Endothelial cell of umbilical vein (primary cell): Measurements from ENCODE around the gene MAFB. TPM values are rescaled to one million over a fixed set of nuclear protein-coding genes. Genes with fewer than 3 reads are reported as not detected.

Experiments
- BruUV-seq: library from RNA; stranded (reverse); fragments of 400-500 nt; replicated peaks from 2 replicates; lab custom pipeline; 2021; lab: Mats Ljungman, UMichigan
- CTCF ChIA-PET: fragments of 300-600, 350-600 bp; sonication (Branson Sonifier 250); formaldehyde crosslinking; loops from one replicate; lab custom pipeline; 2021; ENCODE audit warnings: antibody characterized with exemption, inconsistent platforms; lab: Charles Lee
- POLR2A ChIA-PET: fragments of 300-600, 350-600 bp; sonication (Branson Sonifier 250); formaldehyde crosslinking; loops from one replicate; lab custom pipeline; 2021; ENCODE audit warnings: antibody characterized with exemption, inconsistent platforms; lab: Charles Lee
- DNase-seq: peaks from one replicate; pipeline ENCODE4 v3.0.0-alpha.2; 2011; ENCODE audit warnings: low read depth, low spot score
- FAIRE-seq: peaks from 2 replicates; lab custom pipeline; 2011; peaks lifted over from hg19 to GRCh38; lab: Jason Lieb, UNC
- H2AFZ ChIP-seq: 2 replicates; pipeline ENCODE4 v1.6.0; 2012; ENCODE audit warnings: low read depth, low read length, control low read depth, inconsistent platforms
- H3K27ac ChIP-seq: 2 replicates; pipeline ENCODE4 v1.5.1; 2011; ENCODE audit warnings: low read depth, mild to moderate bottlenecking, control low read depth, low read length, moderate library complexity; ENCODE audit not compliant: insufficient read depth
- H3K27me3 ChIP-seq, 2 experiments: 2 replicates each; pipeline versions ENCODE4 v1.6.0 to v1.6.1; 2011; ENCODE audit warnings: low read length in 2 of 2, mixed read lengths in 1 of 2; ENCODE audit not compliant: control insufficient read depth in 2 of 2, insufficient read depth in 2 of 2
- H3K36me3 ChIP-seq, 2 experiments: 2 replicates in 1 of 2; 3 replicates in 1 of 2; pipeline ENCODE4 v1.5.1; 2011; ENCODE audit warnings: low read length in 2 of 2, mild to moderate bottlenecking in 1 of 2, moderate library complexity in 1 of 2; ENCODE audit not compliant: control insufficient read depth in 2 of 2, insufficient read depth in 2 of 2; ENCODE audit errors: extremely low read depth in 1 of 2
- H3K4me1 ChIP-seq: 3 replicates; pipeline ENCODE4 v1.5.1; 2011; ENCODE audit warnings: mild to moderate bottlenecking, low read length; ENCODE audit not compliant: control insufficient read depth, insufficient read depth; ENCODE audit errors: extremely low read depth
- H3K4me2 ChIP-seq: 2 replicates; pipeline ENCODE4 v1.6.1; 2011; ENCODE audit warnings: low read length, control low read depth, mixed read lengths; ENCODE audit not compliant: insufficient read depth
- H3K4me3 ChIP-seq, 3 experiments: fragments of 200-600 bp in 1 of 3; sonication (generic), shearing (Covaris generic) in 1 of 3; replicated peaks in 1 of 3; 2 replicates each; pipeline ENCODE4 v1.5.1; 2011 to 2016; ENCODE audit warnings: control low read depth in 3 of 3, low read length in 3 of 3, mild to moderate bottlenecking in 2 of 3, inconsistent platforms in 1 of 3, low read depth in 1 of 3, moderate library complexity in 1 of 3; ENCODE audit not compliant: insufficient read depth in 1 of 3
- H3K79me2 ChIP-seq: 2 replicates; pipeline ENCODE4 v1.6.0; 2012; ENCODE audit warnings: low read length, inconsistent platforms; ENCODE audit not compliant: control insufficient read depth, insufficient read depth
- H3K9ac ChIP-seq: replicated peaks from 2 replicates; pipeline ENCODE3; 2011; ENCODE audit warnings: low read length, control low read depth; ENCODE audit not compliant: insufficient read depth; ENCODE audit errors: extremely low read depth
- H3K9me1 ChIP-seq: replicated peaks from 3 replicates; pipeline ENCODE4 v1.6.0; 2011; ENCODE audit warnings: mild to moderate bottlenecking, low read length; ENCODE audit not compliant: control insufficient read depth, insufficient read depth; ENCODE audit errors: extremely low read depth
- H3K9me3 ChIP-seq: replicated peaks from 2 replicates; pipeline ENCODE4 v1.5.1; 2012; ENCODE audit warnings: low read length, inconsistent platforms; ENCODE audit not compliant: control insufficient read depth, insufficient read depth
- H4K20me1 ChIP-seq: replicated peaks from 2 replicates; pipeline ENCODE3; 2011; ENCODE audit warnings: mild to moderate bottlenecking, low read length; ENCODE audit not compliant: control insufficient read depth, insufficient read depth; ENCODE audit errors: extremely low read depth
- CTCF ChIP-seq, 2 donors: IDR thresholded peaks; 1 replicate in 1 of 2; 2 replicates in 1 of 2; pipeline ENCODE4 v1.5.1; 2011; ENCODE audit warnings: low read length in 2 of 2, mild to moderate bottlenecking in 2 of 2, moderate library complexity in 2 of 2, control low read depth in 1 of 2, inconsistent platforms in 1 of 2, low read depth in 1 of 2; ENCODE audit not compliant: insufficient read depth in 1 of 2; ENCODE audit errors: extremely low read depth in 1 of 2
- EZH2 ChIP-seq: IDR thresholded peaks from 2 replicates; pipeline ENCODE4 v1.6.1; 2012; ENCODE audit warnings: borderline replicate concordance, low read depth, mild to moderate bottlenecking, moderate library complexity, low read length, inconsistent platforms; ENCODE audit not compliant: severe bottlenecking
- JUN ChIP-seq: IDR thresholded peaks from 2 replicates; pipeline ENCODE4 v1.6.1; 2011; ENCODE audit warnings: borderline replicate concordance, low read depth; ENCODE audit not compliant: insufficient read length, insufficient read depth
- POLR2A ChIP-seq: IDR thresholded peaks from 2 replicates; pipeline ENCODE4 v1.6.1; 2012; ENCODE audit warnings: low read depth, mild to moderate bottlenecking, control low read depth, low read length
- dilution Hi-C: fragments of 300-500 bp; cut with MboI; formaldehyde crosslinking; loops from one replicate; pipeline ENCODE4 v1.15.0; 2019; ENCODE audit warnings: low sequenced_read_pairs; ENCODE audit not compliant: extremely low pct_ligation_motif_present
- intact Hi-C: fragments of 100-400 bp; cut with micrococcal nuclease; formaldehyde crosslinking; loops from one replicate; pipeline ENCODE4 v1.10.0; 2022
- polyA plus RNA-seq, 4 experiments: library from polyadenylated mRNA; depleted of rRNA in 3 of 4; stranded (reverse) in 3 of 4; unstranded in 1 of 4; fragments of >200 nt; gene quantifications; 2 replicates each; pipeline versions ENCODE4 v1.2.1 to v1.2.3, GENCODE V29; 2011 to 2012; ENCODE audit warnings: missing spikeins in 1 of 4
- total RNA-seq: library from RNA; stranded (reverse); gene quantifications from 2 replicates; pipeline ENCODE4 v1.2.3, GENCODE V29; 2021

MAFB gene
- total and polyA plus RNA-seq, 2 donors (not counting 3 experiments of a cell fraction or from before 2014, with no cell fraction given) = 1.8 to 3.4 TPM

GRCh38 chr20:40706977-40707582 lies 18.0 kb upstream of the MAFB start:
- CTCF ChIA-PET = interaction anchor here (1.2 to 1.3 kb wide), 3 partner anchors 18 to 256 kb away, joined by 3 to 5 read pairs (median 3); partner anchors contain the start of gene MAFB
- intact Hi-C loops = no loop called here

More at GRCh38 chr20:40706977-40707582, 18.0 kb upstream of the MAFB start:
- H3K4me1 ChIP-seq = no peaks in the 10 kb centered on the region
- no peak overlapping the region for H3K4me3 ChIP-seq
- no TSS peak for BruUV-seq
- no peaks in the 10 kb centered on the region for H3K9me1 ChIP-seq
- no peak overlapping the region for H3K4me2 ChIP-seq
- no peak for DNase-seq
- H3K36me3 ChIP-seq = no peaks in the 10 kb centered on the region
- no peak for FAIRE-seq
- H3K9me3 ChIP-seq = no peaks in the 10 kb centered on the region
- dilution Hi-C loops = no loop called here
- POLR2A ChIA-PET = no interaction called here
- no peaks in the 10 kb centered on the region for H3K79me2 ChIP-seq
- no peak overlapping the region for H3K9ac ChIP-seq
- H2AFZ ChIP-seq = no peak overlapping the region
- H3K27me3 ChIP-seq = peaks cover 0 to 2% of the 10 kb centered on the region in 2 experiments
- no peak for TF ChIP-seq JUN
- TF ChIP-seq CTCF (IDR thresholded peaks at IDR 0.05; ENCODE audit: extremely low read depth in 1 of 2, insufficient read depth in 1 of 2, low read depth in 1 of 2, low read length in 2 of 2) = no peak
- no peak for TF ChIP-seq EZH2
- no peak for TF ChIP-seq POLR2A
- H4K20me1 ChIP-seq = no peaks in the 10 kb centered on the region
- no peak overlapping the region for H3K27ac ChIP-seq
